K562 (cell line): ENCODE measurements around the gene ZNF831. TPM values are rescaled to one million over a fixed set of nuclear protein-coding genes. Genes with fewer than 3 reads are reported as not detected.

Experiments
- ATAC-seq: fragments of 200-7000 bp; cut with Tn5 transposase; 3 replicates; pipeline ENCODE4 v1.9.1; 2020; ENCODE audit warnings: moderate library complexity
- BruUV-seq: library from RNA; stranded (reverse); fragments of 400-500 nt; replicated peaks from 2 replicates; lab custom pipeline; 2021; lab: Mats Ljungman, UMichigan
- CTCF ChIA-PET: fragments of 300-600 bp; formaldehyde crosslinking; extraction: SDS; loops from one replicate; lab custom pipeline; 2021; ENCODE audit warnings: low intra/inter-chr PET ratio; lab: Yijun Ruan, JAX
- POLR2A ChIA-PET: fragments of 300-600, 350-650 bp; sonication (Branson Sonifier 250); formaldehyde crosslinking; extraction: SDS; loops from one replicate; lab custom pipeline; 2021; ENCODE audit warnings: antibody characterized with exemption, inconsistent platforms; lab: Yijun Ruan, JAX
- DNase-seq, 4 experiments: peaks; one replicate each; pipeline versions ENCODE4 v3.0.0 to v3.0.0-alpha.2; 2011 to 2018; ENCODE audit warnings: low spot score in 3 of 4, mixed read lengths in 3 of 4; ENCODE audit errors: extremely low read depth in 1 of 4
- FAIRE-seq: peaks from 2 replicates; lab custom pipeline; 2011; peaks lifted over from hg19 to GRCh38; lab: Jason Lieb, UNC
- H2AFZ ChIP-seq: 2 replicates; pipeline ENCODE4 v1.6.0; 2011; ENCODE audit warnings: low read depth, low read length, control low read depth, inconsistent platforms
- H3K27ac ChIP-seq: fragments of 200-600 bp; 3 replicates; pipeline ENCODE4 v1.8.0; 2011; ENCODE audit warnings: low read depth, mild to moderate bottlenecking, control low read depth, inconsistent platforms, low read length, moderate library complexity, mixed read lengths; ENCODE audit errors: extremely low read depth
- H3K27me3 ChIP-seq, 2 experiments: fragments of 300-600 bp in 1 of 2; 2 replicates in 1 of 2; 3 replicates in 1 of 2; pipeline versions ENCODE4 v1.6.0 to v1.8.0; 2011; ENCODE audit warnings: inconsistent platforms in 2 of 2, low read length in 2 of 2, mild to moderate bottlenecking in 1 of 2, mixed read lengths in 1 of 2, moderate library complexity in 1 of 2; ENCODE audit not compliant: control insufficient read depth in 2 of 2, insufficient read depth in 2 of 2
- H3K36me3 ChIP-seq: fragments of 300-600 bp; 3 replicates; pipeline ENCODE4 v1.8.0; 2011; ENCODE audit warnings: mild to moderate bottlenecking, low read length, inconsistent platforms; ENCODE audit not compliant: control insufficient read depth, insufficient read depth
- H3K4me1 ChIP-seq, 2 experiments: fragments of 200-600 bp in 1 of 2; replicated peaks in 1 of 2; 2 replicates in 1 of 2; 3 replicates in 1 of 2; pipeline versions ENCODE4 v1.5.1 to v1.8.0; 2011; ENCODE audit warnings: inconsistent platforms in 2 of 2, low read length in 2 of 2, mild to moderate bottlenecking in 1 of 2, mixed read lengths in 1 of 2, moderate library complexity in 1 of 2; ENCODE audit not compliant: control insufficient read depth in 2 of 2, insufficient read depth in 2 of 2
- H3K4me2 ChIP-seq: 2 replicates; pipeline ENCODE4 v1.6.1; 2011; ENCODE audit warnings: low read length, control low read depth, inconsistent platforms, mixed read lengths; ENCODE audit not compliant: insufficient read depth
- H3K4me3 ChIP-seq: fragments of 200-600 bp; sonication (generic), shearing (Covaris generic); 2 replicates; pipeline ENCODE4 v1.5.1; 2016; ENCODE audit warnings: control low read depth, inconsistent platforms
- H3K79me2 ChIP-seq: fragments of 200-600 bp; 3 replicates; pipeline ENCODE4 v1.8.0; 2011; ENCODE audit warnings: low read length, inconsistent platforms; ENCODE audit not compliant: control insufficient read depth, insufficient read depth
- H3K9ac ChIP-seq, 2 experiments: 2 replicates each; pipeline versions ENCODE4 v1.6.0 to v1.6.1; 2011; ENCODE audit warnings: low read depth in 2 of 2, low read length in 2 of 2, control low read depth in 1 of 2, inconsistent platforms in 1 of 2, mild to moderate bottlenecking in 1 of 2, mixed read lengths in 1 of 2; ENCODE audit not compliant: insufficient read depth in 1 of 2
- H3K9me1 ChIP-seq: one replicate; pipeline ENCODE4 v1.6.0; 2011; ENCODE audit warnings: inconsistent platforms, mild to moderate bottlenecking, low read length, moderate library complexity; ENCODE audit not compliant: control insufficient read depth, insufficient read depth
- H3K9me3 ChIP-seq: replicated peaks from 2 replicates; pipeline ENCODE4 v1.5.1; 2011; ENCODE audit warnings: low read depth, low read length, inconsistent platforms; ENCODE audit not compliant: control insufficient read depth, insufficient read depth
- H4K20me1 ChIP-seq: replicated peaks from 2 replicates; pipeline ENCODE4 v1.6.1; 2011; ENCODE audit warnings: low read length, inconsistent platforms, mixed read lengths; ENCODE audit not compliant: control insufficient read depth, insufficient read depth
- CBFA2T2 ChIP-seq: fragments of 450-650 bp; conservative IDR thresholded peaks from 2 replicates; pipeline ENCODE4 v1.6.1; 2017; ENCODE audit warnings: mild to moderate bottlenecking
- GATA2 ChIP-seq: sonication (generic); formaldehyde crosslinking; IDR thresholded peaks from 2 replicates; pipeline ENCODE4 v1.4.0; 2020; ENCODE audit warnings: mild to moderate bottlenecking, missing genetic modification reagents
- MTA3 ChIP-seq: fragments of 450-650 bp; formaldehyde crosslinking; IDR thresholded peaks from 2 replicates; pipeline ENCODE4 v1.6.1; 2017; ENCODE audit warnings: mild to moderate bottlenecking, borderline replicate concordance
- PURB ChIP-seq: sonication (generic); formaldehyde crosslinking; IDR thresholded peaks from 2 replicates; pipeline ENCODE4 v1.9.0; 2021; ENCODE audit warnings: low read depth, mild to moderate bottlenecking, missing genetic modification reagents
- XRCC5 ChIP-seq: fragments of 200-400 bp; formaldehyde crosslinking; IDR thresholded peaks from 2 replicates; pipeline ENCODE4 v1.6.1; 2017; ENCODE audit warnings: low read depth, mild to moderate bottlenecking, low read length
- ZNF586 ChIP-seq: fragments of 450-650 bp; formaldehyde crosslinking; conservative IDR thresholded peaks from 2 replicates; pipeline ENCODE4 v1.4.0; 2020; ENCODE audit warnings: mild to moderate bottlenecking, moderate library complexity
- WGBS: fragments of 100-300 bp; shearing (Covaris generic); methylation state at CpG from one replicate; pipeline ENCODE4 v1.1.6; 2016; ENCODE audit warnings: low coverage, mixed read lengths; ENCODE audit not compliant: insufficient coverage; ENCODE audit errors: missing lambda C conversion rate; 5-methylcytosine and 5-hydroxymethylcytosine counted together
- in situ Hi-C: fragments of 300-500 bp; cut with MboI; formaldehyde crosslinking; loops from 4 replicates; pipeline ENCODE4 v1.15.0; 2018; ENCODE audit warnings: inconsistent platforms, mixed read lengths
- intact Hi-C: fragments of 100-400 bp; cut with micrococcal nuclease; formaldehyde crosslinking; loops from 2 replicates; pipeline ENCODE4 v1.14.2; 2022
- polyA plus RNA-seq, 8 experiments: library from polyadenylated mRNA; depleted of rRNA in 4 of 8; stranded (reverse) in 5 of 8; unstranded in 3 of 8; fragments of >200 nt; fragmentation: Nextera tagmentation in 2 of 8; fragmentation: Illumina TruSeq in 1 of 8; extraction: Ambion mirVana in 2 of 8; extraction: Trizol in 1 of 8; gene quantifications; 2 replicates each; pipeline versions ENCODE4 v1.2.1 to v1.2.3, GENCODE V29; 2011 to 2014; ENCODE audit warnings: inconsistent platforms in 1 of 8, missing spikeins in 1 of 8
- total RNA-seq, 7 experiments: library from RNA; depleted of rRNA in 6 of 7; stranded (reverse); fragments of >200 nt in 6 of 7; fragmentation: Illumina TruSeq in 2 of 7; extraction: Trizol in 2 of 7; gene quantifications; 2 replicates each; pipeline versions ENCODE4 v1.2.1 to v1.2.3, GENCODE V29; 2011 to 2021; ENCODE audit warnings: low replicate concordance in 1 of 7
- TF ChIP-seq, protein P1 (sequence below): fragments of 450-650 bp; IDR thresholded peaks from 2 replicates; pipeline ENCODE4 v1.6.1; 2017; ENCODE audit warnings: antibody characterized with exemption

Gene ZNF831
- total and polyA plus RNA-seq, 9 of the 15 experiments (the other 6 are each of a cell fraction or from before 2014, with no cell fraction given), result not detected

DNA sequence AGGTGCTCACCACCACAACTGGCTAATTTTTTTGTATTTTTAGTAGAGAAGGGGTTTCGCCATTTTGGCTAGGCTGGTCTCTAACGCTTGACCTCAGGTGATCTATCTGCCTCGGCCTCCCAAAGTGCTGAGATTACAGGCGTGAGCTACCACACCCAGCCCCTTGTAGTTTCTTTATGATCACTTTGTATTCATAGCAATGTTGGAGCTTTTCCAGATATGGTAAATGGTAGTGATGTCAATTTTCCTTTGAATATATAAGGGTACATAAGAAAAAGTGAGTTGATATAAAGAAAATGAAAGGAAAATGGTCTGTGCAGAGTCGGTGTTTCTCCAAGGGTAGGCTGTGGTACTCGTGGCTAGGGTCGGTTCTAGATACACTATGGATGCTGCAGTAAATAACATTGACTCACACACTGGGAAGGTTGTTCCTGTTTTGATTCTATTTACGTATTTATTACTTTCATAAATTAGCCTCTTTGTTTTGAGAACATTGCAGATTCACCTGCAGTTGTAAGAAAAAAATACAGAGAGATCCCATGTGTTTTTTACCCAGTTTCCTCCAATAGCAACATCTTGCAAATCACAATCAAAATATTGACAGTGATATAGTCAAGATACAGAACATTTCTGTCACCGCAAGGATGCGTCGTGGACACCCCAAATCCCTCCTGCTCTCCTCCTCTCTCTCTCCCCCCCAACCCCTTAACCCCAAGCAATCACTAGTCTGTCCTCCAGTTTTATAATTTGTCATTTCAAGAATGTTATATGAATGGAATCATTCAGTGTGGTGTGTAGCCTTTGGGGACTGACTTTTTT is 2.5 kb downstream of the ZNF831 start:
- H3K4me1 ChIP-seq, result no peaks in the 10 kb centered on the region
- in situ Hi-C loops (no loop called here), intact Hi-C loops (no loop called here)
- H3K9me3 ChIP-seq, result no peaks in the 10 kb centered on the region
- no peak overlapping the region for H3K4me3 ChIP-seq
- H3K27me3 ChIP-seq, result peaks cover under 1 to 7% of the 10 kb centered on the region in 2 experiments; a peak in 1 of 5 replicates
- POLR2A ChIA-PET, result interaction anchor here (0.7 kb wide), 1 partner anchor 9 kb away, joined by 3 read pairs; no protein-coding TSS in a partner anchor
- no peak overlapping the region for H3K27ac ChIP-seq
- no peak overlapping the region for H3K4me2 ChIP-seq
- TF ChIP-seq CBFA2T2 (no peak), ZNF586 (CRISPR knock-in tag) (no peak), MTA3 (no peak), XRCC5 (no peak), PURB (no peak), GATA2 (CRISPR knock-in tag) (no peak)
- TF ChIP-seq, protein P1, sequence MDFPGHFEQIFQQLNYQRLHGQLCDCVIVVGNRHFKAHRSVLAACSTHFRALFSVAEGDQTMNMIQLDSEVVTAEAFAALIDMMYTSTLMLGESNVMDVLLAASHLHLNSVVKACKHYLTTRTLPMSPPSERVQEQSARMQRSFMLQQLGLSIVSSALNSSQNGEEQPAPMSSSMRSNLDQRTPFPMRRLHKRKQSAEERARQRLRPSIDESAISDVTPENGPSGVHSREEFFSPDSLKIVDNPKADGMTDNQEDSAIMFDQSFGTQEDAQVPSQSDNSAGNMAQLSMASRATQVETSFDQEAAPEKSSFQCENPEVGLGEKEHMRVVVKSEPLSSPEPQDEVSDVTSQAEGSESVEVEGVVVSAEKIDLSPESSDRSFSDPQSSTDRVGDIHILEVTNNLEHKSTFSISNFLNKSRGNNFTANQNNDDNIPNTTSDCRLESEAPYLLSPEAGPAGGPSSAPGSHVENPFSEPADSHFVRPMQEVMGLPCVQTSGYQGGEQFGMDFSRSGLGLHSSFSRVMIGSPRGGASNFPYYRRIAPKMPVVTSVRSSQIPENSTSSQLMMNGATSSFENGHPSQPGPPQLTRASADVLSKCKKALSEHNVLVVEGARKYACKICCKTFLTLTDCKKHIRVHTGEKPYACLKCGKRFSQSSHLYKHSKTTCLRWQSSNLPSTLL, result no peak
- DNase-seq, result no peak
- H3K9ac ChIP-seq, result no peak overlapping the region
- H3K36me3 ChIP-seq, result no peaks in the 10 kb centered on the region
- no peaks in the 10 kb centered on the region for H3K79me2 ChIP-seq
- BruUV-seq, result no TSS peak
- H3K9me1 ChIP-seq, result no peaks in the 10 kb centered on the region
- 3% methylated on average over 11 of the region's 11 CpGs for WGBS
- FAIRE-seq, result no peak
- no peak for ATAC-seq
- no peak overlapping the region for H2AFZ ChIP-seq
- CTCF ChIA-PET, result no interaction called here
- H4K20me1 ChIP-seq, result no peaks in the 10 kb centered on the region
